Kidney (tissue), 14 donors: ENCODE data around the gene TYMP. TPM values are rescaled to one million over a fixed set of nuclear protein-coding genes. Genes with fewer than 3 reads are reported as not detected.

Experiments
- DNase-seq, 5 donors: peaks; one replicate each; pipeline ENCODE4 v3.0.0-alpha.2; 2013 to 2020
- FAIRE-seq: peaks from 2 replicates; lab custom pipeline; 2012; peaks lifted over from hg19 to GRCh38; lab: Jason Lieb, UNC
- H3K27ac ChIP-seq, 2 donors: one replicate each; pipeline ENCODE4 v1.7.0; 2013; ENCODE audit warnings: low read depth in 2 of 2, low read length in 2 of 2, inconsistent platforms in 1 of 2
- H3K27me3 ChIP-seq: one replicate; pipeline ENCODE4 v1.7.1; 2013; ENCODE audit warnings: low read length, inconsistent platforms; ENCODE audit not compliant: control insufficient read depth, insufficient read depth
- H3K36me3 ChIP-seq, 3 donors: one replicate each; pipeline versions ENCODE4 v1.7.0 to v1.7.1; 2013; ENCODE audit warnings: low read length in 3 of 3, control low read depth in 1 of 3, inconsistent platforms in 1 of 3; ENCODE audit not compliant: insufficient read depth in 3 of 3, control insufficient read depth in 2 of 3
- H3K4me1 ChIP-seq, 3 donors: one replicate each; pipeline versions ENCODE4 v1.7.0 to v1.7.1; 2013; ENCODE audit warnings: low read length in 3 of 3, inconsistent platforms in 1 of 3, low read depth in 1 of 3; ENCODE audit not compliant: control insufficient read depth in 2 of 3, insufficient read depth in 2 of 3
- H3K4me3 ChIP-seq, 3 donors: one replicate each; pipeline versions ENCODE4 v1.7.0 to v1.8.1; 2013; ENCODE audit warnings: low read length in 3 of 3, control low read depth in 1 of 3, inconsistent platforms in 1 of 3
- H3K9ac ChIP-seq, 3 donors: one replicate each; pipeline versions ENCODE4 v1.7.0 to v1.7.1; 2013; ENCODE audit warnings: low read length in 3 of 3, control low read depth in 1 of 3, inconsistent platforms in 1 of 3
- H3K9me3 ChIP-seq, 3 donors: one replicate each; pipeline versions ENCODE4 v1.7.0 to v1.7.1; 2013; ENCODE audit warnings: low read length in 3 of 3, control low read depth in 1 of 3, inconsistent platforms in 1 of 3; ENCODE audit not compliant: control insufficient read depth in 2 of 3, insufficient read depth in 1 of 3
- CTCF ChIP-seq: IDR thresholded peaks from 3 replicates; pipeline ENCODE4 v1.5.1; 2012; ENCODE audit warnings: mild to moderate bottlenecking, moderate library complexity, borderline replicate concordance; ENCODE audit not compliant: insufficient read depth; ENCODE audit errors: extremely low read depth
- intact Hi-C: fragments of 100-400 bp; cut with DNase I; formaldehyde crosslinking; loops from one replicate; pipeline ENCODE4 v1.11.1; 2022
- polyA plus RNA-seq: library from polyadenylated mRNA; stranded (reverse); fragments of 350-450 nt; fragmentation: Illumina TruSeq; extraction: RNeasy Lipid Tissue Mini Kit (QIAGEN cat#74804); gene quantifications from one replicate; pipeline ENCODE4 v1.2.3, GENCODE V29; 2014; ENCODE audit warnings: low read depth, low replicate concordance; ENCODE audit not compliant: insufficient read depth
- total RNA-seq: library from RNA; stranded (reverse); fragmentation: NEBNext Ultra II Directional; extraction: Animal tissue kit (Norgen Biotek cat#: 25700); gene quantifications from one replicate; pipeline ENCODE4 v1.2.1, GENCODE V29; 2021
- donor health status: control.
- donor health status: control.
- donor health status: control.
- donor health status: control.
- donor health status: control.
- donor health status: DM: yes; HTN: yes; CAD: no.
- donor health status: Normal renal cell carcinoma (clear cell type).

Gene TYMP
- total and polyA plus RNA-seq, 2 donors from 2014 or later = 22.2 to 163 TPM

DNA sequence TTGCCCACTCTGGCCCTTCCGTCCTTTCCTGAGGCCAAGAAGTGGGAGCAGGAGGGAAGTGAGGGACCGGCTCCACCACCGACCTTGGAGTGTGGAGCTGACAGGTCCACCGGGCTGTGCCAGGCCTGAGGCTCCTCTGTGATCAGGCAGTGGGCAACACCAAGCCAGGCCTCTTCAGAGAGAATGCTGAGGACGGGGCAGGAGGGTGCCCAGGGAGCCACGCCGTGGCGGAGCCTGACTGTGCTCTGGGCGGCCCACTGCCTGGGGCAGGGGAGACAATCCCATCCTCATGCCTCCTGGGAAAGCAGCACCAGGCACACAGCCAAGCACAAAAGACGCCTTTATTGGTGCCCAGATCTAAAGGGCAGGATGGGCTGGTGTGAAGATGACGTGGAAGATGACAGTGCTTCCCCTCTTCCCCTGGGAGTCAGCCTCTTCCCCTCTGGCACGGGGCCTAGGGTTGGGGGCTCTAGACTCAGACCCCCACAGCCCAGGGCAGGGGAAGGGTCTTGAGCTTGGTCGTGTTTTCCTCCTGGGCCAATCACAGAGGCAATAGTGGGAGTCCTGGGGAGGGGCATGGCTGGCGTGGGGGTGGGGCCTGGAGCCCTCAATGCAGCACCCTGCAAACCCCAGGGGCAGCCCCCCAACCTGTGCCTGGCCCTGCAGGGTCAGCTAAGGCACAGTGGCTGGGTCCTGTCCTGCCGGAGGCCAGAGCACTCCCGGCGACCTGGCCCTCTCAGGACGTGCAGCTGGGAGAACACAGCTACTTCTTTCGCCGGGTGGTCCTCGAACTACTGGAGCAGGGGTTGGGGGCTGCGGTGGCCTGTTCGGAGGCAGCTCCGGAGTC, 27.0 kb downstream of the TYMP start:
- Histone ChIP-seq H3K4me1 (peaks cover 0 to 6% (median 5%) of the 10 kb centered on the region in 3 donors), H3K9me3 (no peaks in the 10 kb centered on the region), H3K4me3 (no peak overlapping the region), H3K27me3 (no peaks in the 10 kb centered on the region), H3K27ac (no peak overlapping the region), H3K36me3 (peaks cover 0 to 6% (median 0%) of the 10 kb centered on the region in 3 donors), H3K9ac (no peak overlapping the region)
- TF ChIP-seq CTCF = no peak
- no peak for FAIRE-seq
- peak in 1 of 5 donors; percentile 73 for DNase-seq
- intact Hi-C loops = no loop called here

GRCh38 chr22:50502096-50502495, 27.7 kb downstream of the TYMP start:
- H3K9ac ChIP-seq = no peak overlapping the region
- H3K9me3 ChIP-seq = no peaks in the 10 kb centered on the region
- peaks cover 0 to 6% (median 0%) of the 10 kb centered on the region in 3 donors for H3K36me3 ChIP-seq
- no peak overlapping the region for H3K4me3 ChIP-seq
- peaks cover 0 to 6% (median 5%) of the 10 kb centered on the region in 3 donors for H3K4me1 ChIP-seq
- intact Hi-C loops = no loop called here
- FAIRE-seq (no peak), DNase-seq (no peak)
- H3K27ac ChIP-seq = no peak overlapping the region
- TF ChIP-seq CTCF = no peak
- no peaks in the 10 kb centered on the region for H3K27me3 ChIP-seq

DNA sequence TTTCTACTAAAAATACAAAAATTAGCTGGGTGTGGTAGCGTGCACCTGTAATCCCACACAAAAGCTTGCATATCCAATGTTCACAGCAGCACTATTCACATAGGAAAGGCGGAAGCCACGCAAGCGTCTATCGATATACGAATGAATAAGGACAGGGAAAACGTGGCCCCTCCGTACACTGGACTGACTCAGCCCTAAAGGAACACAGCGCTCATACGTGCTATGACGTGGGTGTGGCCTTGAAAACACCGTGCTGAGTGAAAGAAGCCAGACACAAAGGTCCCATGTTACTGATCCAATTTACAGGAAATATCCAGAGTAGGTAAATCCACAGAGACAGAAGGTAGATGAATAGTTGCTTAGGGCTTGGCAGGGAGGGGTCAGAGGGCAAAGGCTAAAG, 29.4 kb downstream of the TYMP start:
- intact Hi-C loops = no loop called here
- no peak for TF ChIP-seq CTCF

More for the DNA sequence above, 29.4 kb downstream of the TYMP start:
- Histone ChIP-seq H3K4me1 (no peaks in the 10 kb centered on the region), H3K9ac (no peak overlapping the region), H3K27me3 (no peaks in the 10 kb centered on the region), H3K27ac (no peak overlapping the region), H3K9me3 (no peaks in the 10 kb centered on the region), H3K4me3 (no peak overlapping the region), H3K36me3 (peaks cover 0 to 3% (median 0%) of the 10 kb centered on the region in 3 donors)
- DNase-seq (no peak), FAIRE-seq (no peak)
